Rectal smooth muscle tissue (tissue), 1 donor: ENCODE data around the gene CRTC1.

Source experiments
- H3K27ac ChIP-seq: one replicate; pipeline ENCODE4 v1.7.0; 2013; ENCODE audit warnings: low read depth, low read length, inconsistent platforms
- H3K27me3 ChIP-seq: one replicate; pipeline ENCODE4 v1.7.0; 2013; ENCODE audit warnings: low read length; ENCODE audit not compliant: control insufficient read depth, insufficient read depth
- H3K36me3 ChIP-seq: one replicate; pipeline ENCODE4 v1.7.0; 2013; ENCODE audit warnings: low read length; ENCODE audit not compliant: control insufficient read depth, insufficient read depth
- H3K4me1 ChIP-seq: one replicate; pipeline ENCODE4 v1.7.0; 2013; ENCODE audit warnings: low read length; ENCODE audit not compliant: control insufficient read depth, insufficient read depth
- H3K4me3 ChIP-seq: one replicate; pipeline ENCODE4 v1.7.0; 2013; ENCODE audit warnings: low read length
- H3K9ac ChIP-seq: one replicate; pipeline ENCODE4 v1.7.0; 2013; ENCODE audit warnings: low read length

CRTC1 gene

DNA sequence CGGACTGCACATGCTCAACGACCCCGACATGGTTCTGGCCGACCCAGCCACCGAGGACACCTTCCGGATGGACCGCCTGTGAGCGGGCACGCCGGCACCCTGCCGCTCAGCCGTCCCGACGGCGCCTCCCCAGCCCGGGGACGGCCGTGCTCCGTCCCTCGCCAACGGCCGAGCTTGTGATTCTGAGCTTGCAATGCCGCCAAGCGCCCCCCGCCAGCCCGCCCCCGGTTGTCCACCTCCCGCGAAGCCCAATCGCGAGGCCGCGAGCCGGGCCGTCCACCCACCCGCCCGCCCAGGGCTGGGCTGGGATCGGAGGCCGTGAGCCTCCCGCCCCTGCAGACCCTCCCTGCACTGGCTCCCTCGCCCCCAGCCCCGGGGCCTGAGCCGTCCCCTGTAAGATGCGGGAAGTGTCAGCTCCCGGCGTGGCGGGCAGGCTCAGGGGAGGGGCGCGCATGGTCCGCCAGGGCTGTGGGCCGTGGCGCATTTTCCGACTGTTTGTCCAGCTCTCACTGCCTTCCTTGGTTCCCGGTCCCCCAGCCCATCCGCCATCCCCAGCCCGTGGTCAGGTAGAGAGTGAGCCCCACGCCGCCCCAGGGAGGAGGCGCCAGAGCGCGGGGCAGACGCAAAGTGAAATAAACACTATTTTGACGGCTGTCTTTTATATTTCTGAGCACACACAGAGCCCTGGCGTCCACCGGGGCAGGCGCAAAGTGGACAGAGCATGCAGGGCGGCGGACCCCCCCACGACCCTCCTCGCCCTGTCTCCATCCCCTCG lies 94.0 kb downstream of the CRTC1 start:
- no peak overlapping the region for H3K27ac ChIP-seq
- H3K9ac ChIP-seq: no peak overlapping the region
- no peaks in the 10 kb centered on the region for H3K36me3 ChIP-seq
- H3K27me3 ChIP-seq: no peaks in the 10 kb centered on the region
- H3K4me3 ChIP-seq: no peak overlapping the region
- H3K4me1 ChIP-seq: no peaks in the 10 kb centered on the region

DNA sequence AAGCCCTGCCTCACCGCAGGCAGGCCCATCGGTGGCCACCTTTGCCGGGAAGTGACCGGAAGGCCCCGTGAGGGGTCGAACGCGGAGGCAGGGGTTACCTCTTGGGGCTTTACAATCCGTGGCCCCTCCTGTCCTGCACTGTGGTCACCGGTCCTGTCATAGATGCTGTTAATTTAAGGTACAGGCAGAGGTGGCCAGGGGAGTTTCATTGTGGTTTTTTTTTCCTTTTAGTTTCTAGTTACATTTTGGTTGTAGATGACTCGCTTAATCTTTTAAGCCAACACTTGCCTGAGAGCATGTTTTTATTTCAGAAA lies 94.6 kb downstream of the CRTC1 start:
- no peak overlapping the region for H3K4me3 ChIP-seq
- no peak overlapping the region for H3K9ac ChIP-seq
- H3K36me3 ChIP-seq: no peaks in the 10 kb centered on the region

GRCh38 chr19:18778826-18779495 lies 95.5 kb downstream of the CRTC1 start:
- Histone ChIP-seq H3K36me3 (no peaks in the 10 kb centered on the region), H3K9ac (no peak overlapping the region), H3K27me3 (no peaks in the 10 kb centered on the region), H3K27ac (no peak overlapping the region), H3K4me1 (no peaks in the 10 kb centered on the region), H3K4me3 (no peak overlapping the region)

More for the DNA sequence above, 94.6 kb downstream of the CRTC1 start:
- Histone ChIP-seq H3K27me3 (no peaks in the 10 kb centered on the region), H3K27ac (no peak overlapping the region), H3K4me1 (no peaks in the 10 kb centered on the region)

GRCh38 chr19:18780081-18780480 lies 96.6 kb downstream of the CRTC1 start:
- Histone ChIP-seq H3K27ac (no peak overlapping the region), H3K36me3 (no peaks in the 10 kb centered on the region), H3K4me1 (no peaks in the 10 kb centered on the region), H3K9ac (no peak overlapping the region), H3K4me3 (no peak overlapping the region), H3K27me3 (no peaks in the 10 kb centered on the region)

DNA sequence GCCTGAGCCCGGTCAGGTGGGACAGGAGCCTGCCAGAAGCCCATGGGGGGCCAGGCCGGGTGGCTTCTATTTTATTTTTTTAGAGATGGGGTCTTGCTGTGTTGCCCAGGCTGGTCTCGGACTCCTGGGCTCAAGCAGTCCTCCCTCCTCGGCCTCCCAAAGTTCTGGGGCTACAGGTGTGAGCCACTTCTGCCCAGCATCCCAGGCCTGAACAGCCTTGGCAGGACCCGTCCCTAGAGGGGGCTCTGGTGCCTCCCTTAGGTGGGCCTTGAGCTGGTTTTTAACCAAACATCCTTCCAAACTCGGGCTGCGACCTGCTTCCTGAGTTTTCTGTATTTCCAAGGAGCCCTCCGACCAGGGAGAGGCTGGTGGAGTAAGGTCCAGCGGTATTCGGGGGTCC lies 97.2 kb downstream of the CRTC1 start:
- Histone ChIP-seq H3K9ac (no peak overlapping the region), H3K27me3 (peaks cover 2% of the 10 kb centered on the region), H3K4me1 (peaks cover 2% of the 10 kb centered on the region), H3K27ac (no peak overlapping the region), H3K36me3 (no peaks in the 10 kb centered on the region), H3K4me3 (no peak overlapping the region)

GRCh38 chr19:18781047-18781600 lies 97.6 kb downstream of the CRTC1 start:
- H3K4me3 ChIP-seq: no peak overlapping the region
- H3K27ac ChIP-seq: no peak overlapping the region
- H3K9ac ChIP-seq: no peak overlapping the region
- H3K36me3 ChIP-seq: no peaks in the 10 kb centered on the region
- H3K27me3 ChIP-seq: peaks cover 2% of the 10 kb centered on the region
- peaks cover 2% of the 10 kb centered on the region for H3K4me1 ChIP-seq

DNA sequence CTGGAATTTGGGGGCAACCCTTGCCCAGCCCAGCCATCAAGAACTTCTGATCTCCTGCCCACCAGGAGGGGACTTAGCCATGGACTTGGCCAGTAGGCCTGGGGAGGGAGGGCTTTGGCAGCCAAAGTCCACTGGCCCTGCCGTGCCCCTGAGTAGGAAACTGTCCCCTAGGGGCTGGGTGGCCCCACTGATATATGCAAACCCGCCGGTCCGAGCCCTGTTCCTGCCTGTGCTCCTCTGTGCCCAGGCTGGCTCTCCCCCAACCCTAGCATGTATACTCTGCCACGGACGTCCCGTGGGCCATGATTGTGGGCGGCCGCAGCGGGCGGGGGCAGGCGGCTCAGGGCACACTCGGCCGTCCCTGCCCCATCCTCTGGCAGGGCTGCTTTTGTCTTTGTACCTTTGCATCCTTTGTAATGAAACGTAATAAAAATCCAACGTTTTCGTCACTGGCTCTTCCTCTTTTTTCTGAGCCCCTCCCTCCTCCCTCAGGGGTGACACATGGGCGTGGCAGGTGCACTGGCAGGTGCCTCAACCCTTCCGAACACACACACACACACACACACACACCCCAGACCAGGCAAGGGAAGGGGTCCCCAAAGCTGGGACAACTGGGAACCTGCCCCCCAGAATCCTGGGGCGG lies 98.5 kb downstream of the CRTC1 start:
- Histone ChIP-seq H3K4me3 (no peak overlapping the region), H3K36me3 (no peaks in the 10 kb centered on the region), H3K9ac (no peak overlapping the region), H3K4me1 (peaks cover 2% of the 10 kb centered on the region), H3K27ac (no peak overlapping the region), H3K27me3 (peaks cover 3% of the 10 kb centered on the region)

DNA sequence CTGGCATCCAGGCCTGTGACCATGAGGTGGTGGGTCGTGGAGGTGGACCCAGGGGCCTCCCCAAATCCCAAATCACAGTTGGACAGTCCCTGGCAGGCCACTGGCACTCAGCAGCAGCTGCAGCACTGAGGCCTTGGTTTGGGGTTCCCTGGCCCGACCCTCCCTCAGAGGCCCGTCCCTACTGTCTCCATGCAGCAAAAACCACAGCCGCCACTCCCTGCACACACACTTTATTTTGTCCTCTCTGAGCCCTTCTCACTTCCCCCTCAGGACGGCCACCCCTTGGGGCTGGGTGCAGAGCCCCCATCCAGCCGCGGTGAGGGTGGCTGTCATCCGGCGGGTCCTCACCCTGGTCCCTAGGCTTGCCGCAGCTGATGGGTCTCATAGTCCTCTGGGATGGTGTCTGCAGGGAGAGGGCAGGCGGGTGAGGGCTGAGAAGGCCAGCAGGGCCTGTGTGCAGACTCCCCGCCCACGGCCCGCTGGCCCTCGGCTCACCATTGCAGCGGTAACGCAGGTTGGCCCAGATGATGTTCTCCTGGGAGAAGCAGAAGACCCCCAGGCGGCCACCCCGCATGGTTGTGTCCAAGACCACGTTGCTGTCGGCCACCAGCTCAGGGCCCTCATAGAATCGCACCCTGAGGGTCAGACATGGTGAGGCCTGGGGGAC lies 99.2 kb downstream of the CRTC1 start:
- Histone ChIP-seq H3K27me3 (peaks cover 9% of the 10 kb centered on the region), H3K4me3 (no peak overlapping the region), H3K9ac (no peak overlapping the region), H3K27ac (no peak overlapping the region), H3K36me3 (no peaks in the 10 kb centered on the region), H3K4me1 (peaks cover 2% of the 10 kb centered on the region)

- Histone ChIP-seq H3K4me3 (no peak overlapping the region), H3K27ac (no peak overlapping the region), H3K9ac (no peak overlapping the region), H3K36me3 (no peaks in the 10 kb centered on the region), H3K4me1 (peaks cover 2% of the 10 kb centered on the region), H3K27me3 (peaks cover 18% of the 10 kb centered on the region)
These were observed 100.7 kb downstream of the CRTC1 start for GRCh38 chr19:18783958-18784785.

- no peak overlapping the region for H3K9ac ChIP-seq
- H3K4me3 ChIP-seq: no peak overlapping the region
- H3K36me3 ChIP-seq: no peaks in the 10 kb centered on the region
- no peak overlapping the region for H3K27ac ChIP-seq
- peaks cover 22% of the 10 kb centered on the region for H3K27me3 ChIP-seq
- H3K4me1 ChIP-seq: peaks cover 2% of the 10 kb centered on the region
These were observed 101.3 kb downstream of the CRTC1 start for GRCh38 chr19:18784786-18785120.

GRCh38 chr19:18785179-18786124 lies 102.0 kb downstream of the CRTC1 start:
- Histone ChIP-seq H3K36me3 (no peaks in the 10 kb centered on the region), H3K27ac (no peak overlapping the region), H3K4me3 (peak overlapping the region; percentile 48), H3K4me1 (peaks cover 2% of the 10 kb centered on the region), H3K9ac (no peak overlapping the region), H3K27me3 (peaks cover 28% of the 10 kb centered on the region)
